Loucy (cell line): ENCODE data around the gene WRAP73.

Experiments
- CTCF ChIP-seq: fragments of 200-600 bp; sonication (generic); conservative IDR thresholded peaks from 2 replicates; pipeline ENCODE4 v1.5.1; 2014; ENCODE audit warnings: mild to moderate bottlenecking, antibody characterized with exemption, low read length
- EZH2phosphoT487 ChIP-seq: fragments of 200-600 bp; IDR thresholded peaks from 2 replicates; pipeline ENCODE4 v1.6.1; 2018; ENCODE audit warnings: antibody characterized with exemption, mild to moderate bottlenecking, moderate library complexity, borderline replicate concordance

DNA sequence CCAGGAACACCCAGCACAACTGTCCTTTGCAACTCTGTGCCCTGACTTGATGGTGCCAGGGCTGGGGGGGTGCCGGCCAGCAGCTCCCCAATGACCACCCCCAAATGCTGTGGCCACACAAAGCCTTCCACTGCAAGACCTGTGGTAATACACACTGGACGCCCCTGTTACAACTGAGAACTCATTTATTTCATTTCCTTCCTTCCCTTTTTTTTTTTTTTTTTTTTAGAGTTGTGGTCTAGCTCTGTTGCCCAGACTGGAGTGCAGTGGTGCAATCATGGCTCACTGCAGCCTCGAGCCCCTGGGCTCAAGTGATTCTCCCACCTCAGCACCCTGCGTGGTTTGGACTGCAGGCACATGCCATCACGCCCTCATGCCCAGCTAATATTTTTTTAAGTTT lies 27.6 kb upstream of the WRAP73 start:
- TF ChIP-seq CTCF (no peak), EZH2phosphoT487 (no peak)
